Measurements from ENCODE around the gene RCN2.
"Not testable (repeated sequence)": the region's sequence is repeated elsewhere in the genome, so short reads cannot be mapped to it uniquely, and the experiment has no call there.

The RCN2 gene

GRCh38 chr15:76931397-76932134 is at the start of gene RCN2:
TSS of gene RCN2 (plus strand) at chr15:76931749. CDS start at chr15:76931842, 93 bp downstream.
- peak; percentile 93 for DNase-seq

- DNase-seq, result no peak
Measured at GRCh38 chr15:76885212-76885611, 46.3 kb upstream of the RCN2 start.

GRCh38 chr15:76887280-76888141 is 44.0 kb upstream of the RCN2 start:
- not testable (repeated sequence) for DNase-seq

- DNase-seq, result not testable (repeated sequence)
Measured at GRCh38 chr15:76892836-76893235, 38.7 kb upstream of the RCN2 start.

GRCh38 chr15:76894174-76894573 is 37.4 kb upstream of the RCN2 start:
- no peak for DNase-seq

- DNase-seq, result no peak
Measured at GRCh38 chr15:76898102-76898501, 33.4 kb upstream of the RCN2 start.

- DNase-seq, result not testable (repeated sequence)
Measured at GRCh38 chr15:76899176-76899930, 32.2 kb upstream of the RCN2 start.

GRCh38 chr15:76899931-76900310 is 31.6 kb upstream of the RCN2 start:
- not testable (repeated sequence) for DNase-seq

GRCh38 chr15:76901965-76902364 is 29.6 kb upstream of the RCN2 start:
- no peak for DNase-seq

GRCh38 chr15:76903251-76903681 is 28.3 kb upstream of the RCN2 start:
- DNase-seq, result no peak

- DNase-seq, result no peak
Measured at GRCh38 chr15:76904461-76905012, 27.0 kb upstream of the RCN2 start.

GRCh38 chr15:76905013-76905839 is 26.3 kb upstream of the RCN2 start, which contains the start of gene SCAPER:
TSS of gene SCAPER (minus strand) at chr15:76905340. CDS start at chr15:76883817, 21,523 bp downstream.
- peak; percentile 36 for DNase-seq

GRCh38 chr15:76905855-76906254 is 25.7 kb upstream of the RCN2 start:
- DNase-seq, result no peak

- DNase-seq, result no peak
Measured at GRCh38 chr15:76912430-76912829, 19.1 kb upstream of the RCN2 start.

- no peak for DNase-seq
Measured at GRCh38 chr15:76913737-76914136, 17.8 kb upstream of the RCN2 start.

- DNase-seq, result no peak
Measured at GRCh38 chr15:76916369-76916768, 15.2 kb upstream of the RCN2 start.

GRCh38 chr15:76928201-76928600 is 3.3 kb upstream of the RCN2 start:
- no peak for DNase-seq

GRCh38 chr15:76929011-76929760 is 2.4 kb upstream of the RCN2 start:
- no peak for DNase-seq

GRCh38 chr15:76930831-76931396 is 635 bp upstream of the RCN2 start:
- DNase-seq, result no peak

GRCh38 chr15:76932135-76932966 is 802 bp downstream of the RCN2 start:
- no peak for DNase-seq

Measured in amniotic stem cell (primary cell).